Mesendoderm (in vitro differentiated cells): ENCODE data around the gene MTG2.

Source experiments
- DNase-seq: peaks from one replicate; pipeline ENCODE4 v3.0.0; 2013
- H2AK5ac ChIP-seq: 2 replicates; pipeline ENCODE4 v1.6.1; 2013; ENCODE audit warnings: low read length, inconsistent platforms
- H2BK120ac ChIP-seq: 2 replicates; pipeline ENCODE4 v1.6.1; 2013; ENCODE audit warnings: low read depth, mild to moderate bottlenecking, low read length, moderate library complexity, mixed read lengths
- H2BK15ac ChIP-seq: replicated peaks from 2 replicates; pipeline ENCODE4 v1.6.1; 2013; ENCODE audit warnings: low read depth, mild to moderate bottlenecking, moderate library complexity
- H2BK5ac ChIP-seq: 2 replicates; pipeline ENCODE4 v1.6.1; 2013; ENCODE audit warnings: low read length, inconsistent platforms
- H3K18ac ChIP-seq: 2 replicates; pipeline ENCODE4 v1.6.1; 2013; ENCODE audit warnings: mild to moderate bottlenecking, low read length, mixed read lengths
- H3K23ac ChIP-seq: one replicate; pipeline ENCODE4 v1.6.1; 2013; ENCODE audit warnings: low read length
- H3K27ac ChIP-seq: 2 replicates; pipeline ENCODE4 v1.5.1; 2013; ENCODE audit warnings: low read depth, mild to moderate bottlenecking, inconsistent platforms, low read length, moderate library complexity
- H3K27me3 ChIP-seq: 2 replicates; pipeline ENCODE4 v1.6.1; 2013; ENCODE audit warnings: low read length, control low read depth, mild to moderate bottlenecking, inconsistent platforms; ENCODE audit not compliant: insufficient read depth, poor library complexity
- H3K36me3 ChIP-seq: 2 replicates; pipeline ENCODE4 v1.6.1; 2013; ENCODE audit warnings: low read length, inconsistent platforms; ENCODE audit not compliant: control insufficient read depth, insufficient read depth
- H3K4ac ChIP-seq: one replicate; pipeline ENCODE4 v1.6.1; 2013; ENCODE audit warnings: low read depth, mild to moderate bottlenecking, low read length, moderate library complexity
- H3K4me1 ChIP-seq: 2 replicates; pipeline ENCODE4 v1.6.1; 2013; ENCODE audit warnings: low read depth, low read length, inconsistent platforms; ENCODE audit not compliant: control insufficient read depth
- H3K4me2 ChIP-seq: 2 replicates; pipeline ENCODE4 v1.6.1; 2013; ENCODE audit warnings: low read length
- H3K4me3 ChIP-seq: 2 replicates; pipeline ENCODE4 v1.5.1; 2013; ENCODE audit warnings: mild to moderate bottlenecking, low read length
- H3K56ac ChIP-seq: one replicate; pipeline ENCODE4 v1.6.1; 2013; ENCODE audit warnings: low read length
- H3K79me1 ChIP-seq: 2 replicates; pipeline ENCODE4 v1.6.1; 2013; ENCODE audit warnings: low read length, inconsistent platforms
- H3K79me2 ChIP-seq: 2 replicates; pipeline ENCODE4 v1.6.1; 2013; ENCODE audit warnings: mild to moderate bottlenecking, low read length; ENCODE audit not compliant: control insufficient read depth, insufficient read depth
- H3K9ac ChIP-seq: 2 replicates; pipeline ENCODE4 v1.6.1; 2013; ENCODE audit warnings: low read length, inconsistent platforms
- H4K5ac ChIP-seq: one replicate; pipeline ENCODE4 v1.6.1; 2013; ENCODE audit warnings: low read length
- H4K8ac ChIP-seq: one replicate; pipeline ENCODE4 v1.6.1; 2013; ENCODE audit warnings: low read depth, mild to moderate bottlenecking, control low read depth, low read length, moderate library complexity
- WGBS: extraction: QIAGEN DNeasy Blood & Tissue Kit; methylation state at CpG from one replicate; pipeline ENCODE4 v1.1.7; 2013; ENCODE audit warnings: low lambda C conversion rate, missing lambda C conversion rate; ENCODE audit not compliant: insufficient coverage; ENCODE audit errors: extremely low coverage; 5-methylcytosine and 5-hydroxymethylcytosine counted together

MTG2 gene

DNA sequence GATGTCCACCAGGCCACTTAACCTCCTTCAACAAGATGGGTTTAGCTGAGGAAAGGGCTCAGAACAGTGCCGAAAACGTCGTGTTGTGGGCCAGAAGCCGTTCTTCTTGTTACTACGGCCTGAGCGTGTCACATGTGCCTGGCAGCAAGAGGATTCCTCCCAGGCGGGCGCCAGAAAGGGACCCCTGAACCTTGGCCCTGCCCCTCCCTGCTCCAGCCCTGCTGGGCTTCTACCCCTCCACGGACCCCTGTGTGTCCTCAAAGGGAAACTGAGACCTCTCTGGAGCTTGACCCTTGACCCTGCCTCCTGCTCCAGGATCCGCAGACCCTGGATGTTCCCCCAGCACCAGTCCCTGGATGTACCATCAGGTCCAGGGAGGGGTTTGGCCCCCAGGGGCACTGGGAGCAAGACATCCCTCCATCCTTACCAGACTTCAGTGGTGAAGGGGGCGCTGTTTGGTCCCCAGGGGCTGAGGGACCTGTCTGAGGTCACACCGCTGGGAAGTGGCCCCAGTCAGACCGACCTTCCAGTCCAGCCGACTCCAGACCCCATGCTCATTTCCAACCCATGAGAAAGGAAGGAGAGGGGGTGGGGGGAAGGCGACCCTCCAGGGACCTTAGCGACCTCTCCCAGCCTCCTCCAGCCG, 27.1 kb downstream of the MTG2 start:
- no peak for DNase-seq
- Histone ChIP-seq H3K79me1 (no peaks in the 10 kb centered on the region), H3K79me2 (no peaks in the 10 kb centered on the region), H3K4me2 (no peak overlapping the region), H3K4ac (no peak overlapping the region), H3K4me3 (no peak overlapping the region), H3K27me3 (no peaks in the 10 kb centered on the region), H3K23ac (no peak overlapping the region), H4K8ac (no peak overlapping the region), H2BK5ac (no peak overlapping the region), H3K56ac (no peak overlapping the region), H3K4me1 (no peaks in the 10 kb centered on the region), H2BK120ac (no peak overlapping the region), H3K9ac (no peak overlapping the region), H3K36me3 (no peaks in the 10 kb centered on the region), H4K5ac (no peak overlapping the region), H2BK15ac (no peak overlapping the region), H2AK5ac (no peak overlapping the region), H3K18ac (no peak overlapping the region), H3K27ac (no peak overlapping the region)
- WGBS = no CpG with 5 or more reads among the region's 17 CpGs

DNA sequence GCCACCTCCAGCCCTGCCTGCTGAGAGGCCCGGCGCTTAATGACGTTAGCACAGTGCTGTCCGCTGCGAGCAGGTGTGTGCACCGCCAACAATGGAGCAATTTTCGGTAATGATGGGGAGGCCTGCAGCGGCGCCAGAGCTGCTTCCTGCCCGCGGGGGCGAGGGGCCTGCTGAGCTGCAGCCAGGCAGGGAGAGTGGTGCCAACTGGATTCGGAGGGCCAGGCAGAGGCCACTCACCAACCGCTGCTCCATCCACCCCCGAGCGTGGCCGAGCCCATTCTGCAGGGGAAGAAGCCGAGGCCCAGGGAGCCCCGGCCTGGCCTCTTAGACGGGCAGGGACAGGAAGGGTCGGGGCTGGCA, 27.6 kb downstream of the MTG2 start:
- H3K4ac ChIP-seq = no peak overlapping the region
- no peak overlapping the region for H3K4me2 ChIP-seq
- no peak overlapping the region for H2AK5ac ChIP-seq
- H3K79me2 ChIP-seq = no peaks in the 10 kb centered on the region
- H3K4me3 ChIP-seq = no peak overlapping the region
- no peak for DNase-seq
- H3K56ac ChIP-seq = no peak overlapping the region
- H3K9ac ChIP-seq = no peak overlapping the region
- no CpG with 5 or more reads among the region's 21 CpGs for WGBS
- no peak overlapping the region for H4K5ac ChIP-seq
- no peak overlapping the region for H2BK15ac ChIP-seq
- no peaks in the 10 kb centered on the region for H3K79me1 ChIP-seq
- no peak overlapping the region for H3K18ac ChIP-seq
- no peak overlapping the region for H3K23ac ChIP-seq
- H4K8ac ChIP-seq = no peak overlapping the region
- H2BK5ac ChIP-seq = no peak overlapping the region
- H3K27me3 ChIP-seq = no peaks in the 10 kb centered on the region
- H3K27ac ChIP-seq = no peak overlapping the region
- no peaks in the 10 kb centered on the region for H3K36me3 ChIP-seq
- H3K4me1 ChIP-seq = no peaks in the 10 kb centered on the region
- no peak overlapping the region for H2BK120ac ChIP-seq

DNA sequence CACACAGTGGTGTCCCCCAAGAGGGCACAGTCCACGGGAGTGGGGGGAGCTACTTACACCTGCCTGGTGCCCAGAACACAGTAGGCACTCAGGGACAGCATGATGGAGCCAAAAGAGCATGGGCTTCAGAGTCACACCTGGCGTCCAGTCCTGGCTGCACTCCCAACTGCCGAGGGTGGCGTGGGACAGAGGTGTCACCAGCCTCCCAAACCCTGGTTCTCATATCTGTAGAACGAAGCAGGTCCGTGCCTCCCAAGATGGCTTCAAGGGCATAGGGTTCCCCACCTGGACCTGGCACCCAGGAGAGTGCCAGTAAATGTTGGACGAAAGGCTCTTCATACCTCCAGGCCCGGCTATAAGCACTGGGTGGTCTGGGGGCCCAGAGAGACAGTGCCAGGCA, 28.4 kb downstream of the MTG2 start:
- Histone ChIP-seq H3K4ac (no peak overlapping the region), H2AK5ac (no peak overlapping the region), H2BK5ac (no peak overlapping the region), H4K8ac (no peak overlapping the region), H3K79me2 (no peaks in the 10 kb centered on the region), H3K4me2 (no peak overlapping the region), H4K5ac (no peak overlapping the region), H3K9ac (no peak overlapping the region), H3K56ac (no peak overlapping the region), H3K18ac (no peak overlapping the region), H3K4me1 (no peaks in the 10 kb centered on the region), H3K27me3 (no peaks in the 10 kb centered on the region), H3K36me3 (no peaks in the 10 kb centered on the region), H2BK120ac (no peak overlapping the region), H2BK15ac (no peak overlapping the region), H3K79me1 (no peaks in the 10 kb centered on the region), H3K23ac (no peak overlapping the region), H3K27ac (no peak overlapping the region), H3K4me3 (no peak overlapping the region)
- no peak for DNase-seq
- WGBS = no CpG with 5 or more reads among the region's 8 CpGs

DNA sequence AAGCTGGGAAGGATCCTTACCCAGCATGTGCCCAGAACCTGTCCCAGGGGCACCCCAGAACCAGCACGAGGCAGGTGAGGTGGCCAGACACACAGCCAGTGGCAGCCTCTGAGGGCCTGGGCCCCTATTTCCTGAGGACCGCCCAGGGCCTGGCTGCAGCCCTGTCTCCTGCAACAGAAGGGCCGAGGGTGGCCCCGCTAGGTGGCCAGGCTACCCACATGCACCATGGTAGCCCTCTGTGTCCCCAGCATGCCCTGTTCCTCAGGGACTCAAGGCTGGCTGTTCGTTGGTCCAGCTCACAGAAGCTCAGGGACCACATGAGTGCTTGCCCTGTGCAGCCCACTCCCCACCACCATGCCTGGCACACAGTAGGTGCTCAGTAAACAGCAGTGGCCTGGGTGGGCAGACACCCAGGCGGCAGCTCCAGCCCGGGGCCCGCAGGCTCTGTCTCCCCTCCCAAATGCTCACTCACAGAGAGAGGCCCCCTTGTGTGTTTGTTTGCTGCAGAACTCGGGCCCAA, 29.0 kb downstream of the MTG2 start:
- H3K9ac ChIP-seq = no peak overlapping the region
- H3K23ac ChIP-seq = no peak overlapping the region
- no peak overlapping the region for H4K8ac ChIP-seq
- no peak overlapping the region for H3K4ac ChIP-seq
- H3K56ac ChIP-seq = no peak overlapping the region
- no peak overlapping the region for H3K18ac ChIP-seq
- no peaks in the 10 kb centered on the region for H3K79me1 ChIP-seq
- no peak for DNase-seq
- H2BK120ac ChIP-seq = no peak overlapping the region
- no peak overlapping the region for H3K4me3 ChIP-seq
- H3K36me3 ChIP-seq = no peaks in the 10 kb centered on the region
- no peak overlapping the region for H2BK15ac ChIP-seq
- H4K5ac ChIP-seq = no peak overlapping the region
- no peaks in the 10 kb centered on the region for H3K4me1 ChIP-seq
- H3K27me3 ChIP-seq = no peaks in the 10 kb centered on the region
- H3K79me2 ChIP-seq = no peaks in the 10 kb centered on the region
- H3K27ac ChIP-seq = no peak overlapping the region
- WGBS = no CpG with 5 or more reads among the region's 9 CpGs
- H3K4me2 ChIP-seq = no peak overlapping the region
- no peak overlapping the region for H2BK5ac ChIP-seq
- H2AK5ac ChIP-seq = no peak overlapping the region

DNA sequence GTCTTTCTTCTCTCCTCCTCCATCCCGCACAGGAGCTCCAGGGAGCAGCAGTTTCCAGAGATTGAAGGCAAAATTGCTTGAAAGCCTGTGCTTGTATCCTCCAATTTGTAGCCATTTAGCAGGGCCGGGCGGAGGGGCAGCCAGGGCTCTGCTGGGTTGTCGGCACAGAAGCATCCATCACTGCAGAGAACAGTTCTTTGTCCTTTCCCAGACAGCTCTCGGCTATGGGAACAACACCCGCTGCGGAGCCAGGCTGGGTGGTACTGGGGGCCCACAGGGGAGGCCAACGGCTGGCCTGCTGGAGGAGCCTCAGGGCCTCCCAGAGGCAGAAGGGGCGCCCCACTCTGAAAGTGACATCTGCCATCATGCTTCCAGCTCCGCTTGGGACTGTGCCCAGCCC, 29.5 kb downstream of the MTG2 start:
- Histone ChIP-seq H3K4me2 (no peak overlapping the region), H3K79me1 (no peaks in the 10 kb centered on the region), H3K56ac (no peak overlapping the region), H3K18ac (no peak overlapping the region), H3K4me3 (no peak overlapping the region), H4K5ac (no peak overlapping the region), H3K4ac (no peak overlapping the region), H2AK5ac (no peak overlapping the region), H3K79me2 (no peaks in the 10 kb centered on the region), H2BK5ac (no peak overlapping the region), H3K4me1 (no peaks in the 10 kb centered on the region), H3K36me3 (no peaks in the 10 kb centered on the region), H2BK15ac (no peak overlapping the region), H3K23ac (no peak overlapping the region), H3K9ac (no peak overlapping the region), H3K27me3 (no peaks in the 10 kb centered on the region), H2BK120ac (no peak overlapping the region), H4K8ac (no peak overlapping the region), H3K27ac (no peak overlapping the region)
- no CpG with 5 or more reads among the region's 10 CpGs for WGBS
- no peak for DNase-seq

DNA sequence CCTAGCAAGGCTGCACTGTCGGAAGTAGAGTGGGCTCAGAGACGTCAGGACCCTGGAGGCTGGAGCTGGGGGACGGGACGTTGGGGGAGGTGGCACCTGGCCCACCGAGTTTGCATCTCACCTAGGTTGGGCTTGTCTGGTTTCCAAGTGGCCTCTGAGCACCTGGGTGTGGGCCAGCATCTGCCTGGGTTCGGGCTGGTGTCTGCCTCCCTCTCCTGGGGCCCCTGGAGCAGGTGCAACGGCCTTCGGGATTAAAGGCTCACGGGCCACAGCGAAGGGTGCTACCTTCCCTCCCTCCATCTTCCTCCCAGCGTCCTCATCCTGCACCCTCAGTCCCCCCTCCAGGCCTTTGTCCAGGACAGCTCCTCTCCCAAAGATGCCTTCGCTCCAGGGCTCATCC, 31.2 kb downstream of the MTG2 start:
- Histone ChIP-seq H3K79me1 (no peaks in the 10 kb centered on the region), H3K9ac (no peak overlapping the region), H3K4me2 (no peak overlapping the region), H2AK5ac (no peak overlapping the region), H3K27ac (no peak overlapping the region), H2BK5ac (no peak overlapping the region), H2BK120ac (no peak overlapping the region), H2BK15ac (no peak overlapping the region), H4K5ac (no peak overlapping the region), H3K23ac (no peak overlapping the region), H3K27me3 (peaks cover 15% of the 10 kb centered on the region), H3K4ac (no peak overlapping the region), H4K8ac (no peak overlapping the region), H3K56ac (no peak overlapping the region), H3K79me2 (no peaks in the 10 kb centered on the region), H3K18ac (no peak overlapping the region), H3K4me3 (no peak overlapping the region), H3K4me1 (no peaks in the 10 kb centered on the region), H3K36me3 (no peaks in the 10 kb centered on the region)
- WGBS = no CpG with 5 or more reads among the region's 12 CpGs
- DNase-seq = no peak
